Uterus (tissue), 4 donors: ENCODE data around the gene PPP2R5A. TPM values are rescaled to one million over a fixed set of nuclear protein-coding genes. Genes with fewer than 3 reads are reported as not detected.

Experiments used
- DNase-seq, 2 donors: peaks; one replicate each; pipeline ENCODE4 v3.0.0-alpha.2; 2019 to 2020
- H3K27ac ChIP-seq, 2 donors: fragments of 200-600 bp; sonication (generic); 1 replicate in 1 of 2; 2 replicates in 1 of 2; pipeline ENCODE4 v1.5.1; 2016 to 2018
- H3K27me3 ChIP-seq, 2 donors: fragments of 200-600 bp; sonication (generic); one replicate each; pipeline ENCODE4 v1.5.1; 2018 to 2019; ENCODE audit warnings: control low read depth in 1 of 2
- H3K36me3 ChIP-seq, 2 donors: fragments of 200-600 bp; sonication (generic); one replicate each; pipeline ENCODE4 v1.5.1; 2019; ENCODE audit warnings: control low read depth in 1 of 2
- H3K4me1 ChIP-seq, 2 donors: fragments of 200-600 bp; sonication (generic); one replicate each; pipeline ENCODE4 v1.5.1; 2018 to 2019; ENCODE audit warnings: control low read depth in 1 of 2
- H3K4me3 ChIP-seq, 2 donors: fragments of 200-600 bp; sonication (generic); 1 replicate in 1 of 2; 2 replicates in 1 of 2; pipeline ENCODE4 v1.5.1; 2018 to 2019; ENCODE audit warnings: mild to moderate bottlenecking in 1 of 2
- H3K9me3 ChIP-seq, 2 donors: fragments of 200-600 bp; sonication (generic); one replicate each; pipeline ENCODE4 v1.5.1; 2019; ENCODE audit warnings: control low read depth in 1 of 2
- POLR2A ChIP-seq, 2 donors: fragments of 450-650 bp; IDR thresholded peaks; one replicate each; pipeline ENCODE4 v1.6.1; 2016; ENCODE audit warnings: antibody characterized with exemption in 2 of 2, mild to moderate bottlenecking in 1 of 2, moderate library complexity in 1 of 2
- intact Hi-C: fragments of 100-400 bp; cut with DNase I; formaldehyde crosslinking; loops from one replicate; pipeline ENCODE4 v1.15.1; 2023; ENCODE audit warnings: low total_unique reads
- total RNA-seq, 4 donors: library from RNA; depleted of rRNA in 3 of 4; stranded (reverse); fragments of >200 nt in 3 of 4; gene quantifications; one replicate each; pipeline versions ENCODE4 v1.1.0 to v1.2.4, GENCODE V29; 2014 to 2023
- TF ChIP-seq, protein P1 (sequence below), 4 experiments: fragments of 200-600 bp in 2 of 4; fragments of 450-650 bp in 2 of 4; sonication (generic) in 2 of 4; IDR thresholded peaks; one replicate each; pipeline ENCODE4 v1.5.1; 2016 to 2019; ENCODE audit warnings: antibody characterized with exemption in 4 of 4, mild to moderate bottlenecking in 2 of 4, moderate library complexity in 1 of 4
- donor health status: DM: yes; HTN: yes; CAD: no.

Gene PPP2R5A
- total RNA-seq, 4 donors from 2014 or later = 14.9 to 44.4 (median 34.6) TPM

- no peak for TF ChIP-seq POLR2A (IDR thresholded peaks at IDR 0.05)
- TF ChIP-seq, protein P1, sequence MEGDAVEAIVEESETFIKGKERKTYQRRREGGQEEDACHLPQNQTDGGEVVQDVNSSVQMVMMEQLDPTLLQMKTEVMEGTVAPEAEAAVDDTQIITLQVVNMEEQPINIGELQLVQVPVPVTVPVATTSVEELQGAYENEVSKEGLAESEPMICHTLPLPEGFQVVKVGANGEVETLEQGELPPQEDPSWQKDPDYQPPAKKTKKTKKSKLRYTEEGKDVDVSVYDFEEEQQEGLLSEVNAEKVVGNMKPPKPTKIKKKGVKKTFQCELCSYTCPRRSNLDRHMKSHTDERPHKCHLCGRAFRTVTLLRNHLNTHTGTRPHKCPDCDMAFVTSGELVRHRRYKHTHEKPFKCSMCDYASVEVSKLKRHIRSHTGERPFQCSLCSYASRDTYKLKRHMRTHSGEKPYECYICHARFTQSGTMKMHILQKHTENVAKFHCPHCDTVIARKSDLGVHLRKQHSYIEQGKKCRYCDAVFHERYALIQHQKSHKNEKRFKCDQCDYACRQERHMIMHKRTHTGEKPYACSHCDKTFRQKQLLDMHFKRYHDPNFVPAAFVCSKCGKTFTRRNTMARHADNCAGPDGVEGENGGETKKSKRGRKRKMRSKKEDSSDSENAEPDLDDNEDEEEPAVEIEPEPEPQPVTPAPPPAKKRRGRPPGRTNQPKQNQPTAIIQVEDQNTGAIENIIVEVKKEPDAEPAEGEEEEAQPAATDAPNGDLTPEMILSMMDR (IDR thresholded peaks at IDR 0.05) = no peak
- Histone ChIP-seq H3K27me3 (no peaks in the 10 kb centered on the region), H3K4me1 (no peaks in the 10 kb centered on the region), H3K27ac (no peak overlapping the region), H3K36me3 (no peaks in the 10 kb centered on the region), H3K4me3 (no peak overlapping the region), H3K9me3 (no peaks in the 10 kb centered on the region)
- no peak for DNase-seq
- intact Hi-C loops = no loop called here
These were observed 43.9 kb downstream of the PPP2R5A start for GRCh38 chr1:212329105-212329504.

DNA sequence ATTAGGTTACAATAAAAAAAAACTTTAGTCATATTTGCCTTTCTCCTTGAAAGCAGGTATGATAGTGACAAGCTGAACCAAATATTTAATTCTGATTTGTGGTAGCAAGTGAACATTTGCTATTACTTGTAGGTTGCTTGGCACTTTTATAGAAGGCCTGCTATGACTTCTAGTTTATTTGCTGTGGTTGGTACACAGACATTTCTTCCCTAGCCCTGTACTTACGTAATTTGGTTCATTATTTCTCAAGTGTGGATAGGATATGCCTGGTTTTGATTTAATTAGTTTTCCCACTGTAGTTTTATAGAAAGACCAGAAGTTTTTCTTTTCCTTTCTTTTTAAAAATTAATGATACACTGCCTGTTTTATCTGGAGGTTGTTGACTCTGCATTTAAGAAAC lies 55.9 kb downstream of the PPP2R5A start:
- intact Hi-C loops = no loop called here

DNA sequence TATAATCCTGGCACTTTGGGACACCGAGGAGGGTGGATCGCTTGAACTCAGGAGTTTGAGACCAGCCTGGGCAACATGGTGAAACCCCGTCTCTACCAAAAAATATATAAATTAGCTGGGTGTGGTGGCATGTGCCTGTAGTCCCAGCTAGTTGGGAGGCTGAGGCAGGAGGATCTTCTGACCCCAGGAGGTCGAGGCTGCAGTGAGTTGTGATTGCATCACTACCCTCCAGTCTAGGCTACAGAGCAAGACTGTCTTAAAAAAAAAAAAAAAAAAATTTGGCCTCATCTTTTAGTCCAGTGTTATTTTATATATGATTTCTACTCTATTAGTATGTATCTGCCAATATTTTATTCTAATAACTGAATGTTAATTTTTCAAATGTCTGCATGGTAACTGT lies 59.7 kb downstream of the PPP2R5A start:
- Histone ChIP-seq H3K36me3 (no peaks in the 10 kb centered on the region), H3K9me3 (no peaks in the 10 kb centered on the region), H3K4me3 (no peak overlapping the region), H3K27ac (no peak overlapping the region), H3K27me3 (no peaks in the 10 kb centered on the region), H3K4me1 (no peaks in the 10 kb centered on the region)
- DNase-seq = no peak
- intact Hi-C loops = no loop called here
- no peak for TF ChIP-seq POLR2A (IDR thresholded peaks at IDR 0.05)
- TF ChIP-seq, protein P1 (IDR thresholded peaks at IDR 0.05) = no peak

More for the DNA sequence above, 55.9 kb downstream of the PPP2R5A start:
- Histone ChIP-seq H3K4me3 (no peak overlapping the region), H3K27ac (no peak overlapping the region), H3K36me3 (no peaks in the 10 kb centered on the region), H3K9me3 (no peaks in the 10 kb centered on the region), H3K4me1 (no peaks in the 10 kb centered on the region), H3K27me3 (no peaks in the 10 kb centered on the region)
- TF ChIP-seq, protein P1 (IDR thresholded peaks at IDR 0.05) = no peak
- TF ChIP-seq POLR2A (IDR thresholded peaks at IDR 0.05) = no peak
- DNase-seq = no peak

DNA sequence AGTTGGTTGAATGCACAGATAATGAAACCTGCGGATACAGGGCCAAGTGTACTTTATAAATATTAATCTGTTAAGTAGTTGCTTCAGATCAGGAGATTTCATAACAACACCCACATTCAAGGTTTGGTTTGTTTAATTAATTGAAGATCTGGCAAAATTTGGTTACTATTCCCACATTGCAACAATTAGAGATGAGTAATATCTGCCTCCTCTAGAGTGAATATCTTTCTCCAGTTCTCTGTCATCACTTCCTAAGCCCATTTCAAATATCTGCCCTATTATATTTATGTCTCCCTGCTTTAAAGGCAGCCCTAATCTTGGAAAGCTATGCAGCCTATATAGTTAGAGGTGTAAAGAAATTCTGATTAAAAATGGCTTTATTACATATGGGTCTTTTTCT lies 61.4 kb downstream of the PPP2R5A start:
- no peaks in the 10 kb centered on the region for H3K27me3 ChIP-seq
- H3K27ac ChIP-seq = no peak overlapping the region
- no peak overlapping the region for H3K4me3 ChIP-seq
- no peaks in the 10 kb centered on the region for H3K9me3 ChIP-seq
- H3K36me3 ChIP-seq = no peaks in the 10 kb centered on the region
- TF ChIP-seq POLR2A (IDR thresholded peaks at IDR 0.05) = no peak
- TF ChIP-seq, protein P1 (IDR thresholded peaks at IDR 0.05) = no peak
- no peaks in the 10 kb centered on the region for H3K4me1 ChIP-seq
- intact Hi-C loops = no loop called here
- no peak for DNase-seq

DNA sequence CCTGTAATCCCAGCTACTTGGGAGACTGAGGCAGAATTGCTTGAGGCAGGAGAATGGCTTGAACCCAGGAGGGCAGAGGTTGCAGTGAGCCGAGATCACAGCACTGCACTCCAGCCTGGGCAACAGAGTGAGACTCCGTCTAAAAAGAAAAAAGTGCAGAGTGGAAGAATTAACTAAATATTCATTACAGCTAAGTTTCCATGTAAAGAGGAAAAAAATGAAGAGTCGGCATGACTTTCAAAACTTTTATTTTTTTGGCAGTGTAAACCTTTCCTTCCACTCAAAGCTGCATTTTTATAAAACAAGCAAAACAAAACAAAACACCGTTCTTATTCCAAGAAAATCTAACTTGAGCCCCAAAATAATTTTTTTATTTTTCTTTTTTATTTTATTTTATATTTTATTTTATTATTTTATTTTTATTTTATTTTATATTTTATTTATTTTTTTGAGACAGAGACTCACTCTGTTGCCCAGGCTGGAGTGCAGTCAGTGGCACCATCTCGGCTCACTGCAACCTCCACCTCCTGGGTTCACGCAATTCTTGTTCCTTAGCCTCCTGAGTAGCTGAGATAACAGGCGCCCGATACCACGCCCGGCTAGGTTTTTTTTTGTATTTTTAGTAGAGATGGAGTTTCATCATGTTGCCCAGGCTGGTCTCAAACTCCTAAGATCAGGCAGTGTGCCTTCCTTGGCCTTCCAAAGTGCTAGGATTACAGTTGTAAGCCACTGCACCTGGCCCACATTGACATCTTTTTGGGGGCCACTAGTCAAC lies 66.6 kb downstream of the PPP2R5A start:
- intact Hi-C loops = no loop called here
- Histone ChIP-seq H3K36me3 (no peaks in the 10 kb centered on the region), H3K4me3 (no peak overlapping the region), H3K9me3 (no peaks in the 10 kb centered on the region), H3K27ac (no peak overlapping the region), H3K4me1 (no peaks in the 10 kb centered on the region), H3K27me3 (no peaks in the 10 kb centered on the region)
- no peak for TF ChIP-seq POLR2A (IDR thresholded peaks at IDR 0.05)
- TF ChIP-seq, protein P1 (IDR thresholded peaks at IDR 0.05) = no peak
- no peak for DNase-seq
